GM12801 (cell line): ENCODE data around the gene GAS1.

ENCODE experiments used
- TF ChIP-seq, protein P1 (sequence below): IDR thresholded peaks from one replicate; pipeline ENCODE4 v1.5.1; 2011; ENCODE audit warnings: control low read depth; ENCODE audit not compliant: insufficient read length; ENCODE audit errors: extremely low read depth

The GAS1 gene

DNA sequence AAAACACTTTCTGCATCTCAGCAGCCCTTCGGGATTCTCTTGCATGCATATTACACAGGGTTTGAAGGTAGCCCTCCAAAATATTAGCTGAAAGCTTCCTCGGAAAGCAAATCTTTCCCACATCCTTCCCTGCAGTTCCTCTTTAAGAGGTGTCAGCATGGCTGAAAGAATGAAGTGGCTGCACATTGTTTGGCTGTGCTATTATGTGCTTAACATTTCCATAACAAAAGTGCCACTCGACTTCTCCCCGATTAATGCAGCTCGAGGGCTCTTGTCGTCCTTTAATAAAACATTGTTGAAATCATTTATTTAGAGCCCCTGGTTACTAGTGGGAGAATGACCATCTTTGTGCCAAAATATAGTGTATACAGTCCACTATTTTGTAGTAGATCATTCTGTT is 6.5 kb downstream of the GAS1 start:
- TF ChIP-seq, protein P1, sequence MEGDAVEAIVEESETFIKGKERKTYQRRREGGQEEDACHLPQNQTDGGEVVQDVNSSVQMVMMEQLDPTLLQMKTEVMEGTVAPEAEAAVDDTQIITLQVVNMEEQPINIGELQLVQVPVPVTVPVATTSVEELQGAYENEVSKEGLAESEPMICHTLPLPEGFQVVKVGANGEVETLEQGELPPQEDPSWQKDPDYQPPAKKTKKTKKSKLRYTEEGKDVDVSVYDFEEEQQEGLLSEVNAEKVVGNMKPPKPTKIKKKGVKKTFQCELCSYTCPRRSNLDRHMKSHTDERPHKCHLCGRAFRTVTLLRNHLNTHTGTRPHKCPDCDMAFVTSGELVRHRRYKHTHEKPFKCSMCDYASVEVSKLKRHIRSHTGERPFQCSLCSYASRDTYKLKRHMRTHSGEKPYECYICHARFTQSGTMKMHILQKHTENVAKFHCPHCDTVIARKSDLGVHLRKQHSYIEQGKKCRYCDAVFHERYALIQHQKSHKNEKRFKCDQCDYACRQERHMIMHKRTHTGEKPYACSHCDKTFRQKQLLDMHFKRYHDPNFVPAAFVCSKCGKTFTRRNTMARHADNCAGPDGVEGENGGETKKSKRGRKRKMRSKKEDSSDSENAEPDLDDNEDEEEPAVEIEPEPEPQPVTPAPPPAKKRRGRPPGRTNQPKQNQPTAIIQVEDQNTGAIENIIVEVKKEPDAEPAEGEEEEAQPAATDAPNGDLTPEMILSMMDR: no peak

DNA sequence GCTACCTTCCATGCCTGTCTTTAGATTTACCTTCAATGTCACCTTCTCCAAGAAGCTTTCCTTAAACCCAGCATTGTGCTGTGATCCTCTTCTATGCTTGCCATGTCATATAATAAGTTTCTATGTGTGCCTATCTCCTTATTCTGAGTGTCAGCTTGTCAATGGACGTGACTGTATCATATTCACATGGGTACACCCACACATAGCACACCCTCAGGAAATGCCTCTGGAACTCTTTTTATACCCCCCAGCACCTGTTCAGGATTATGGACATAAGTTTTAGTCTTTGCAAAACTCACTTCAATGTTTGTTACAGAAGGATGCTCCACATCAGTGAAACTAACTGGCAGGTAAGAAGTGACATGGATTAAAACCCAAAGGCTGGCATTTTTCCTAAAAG is 7.4 kb downstream of the GAS1 start:
- TF ChIP-seq, protein P1: no peak

DNA sequence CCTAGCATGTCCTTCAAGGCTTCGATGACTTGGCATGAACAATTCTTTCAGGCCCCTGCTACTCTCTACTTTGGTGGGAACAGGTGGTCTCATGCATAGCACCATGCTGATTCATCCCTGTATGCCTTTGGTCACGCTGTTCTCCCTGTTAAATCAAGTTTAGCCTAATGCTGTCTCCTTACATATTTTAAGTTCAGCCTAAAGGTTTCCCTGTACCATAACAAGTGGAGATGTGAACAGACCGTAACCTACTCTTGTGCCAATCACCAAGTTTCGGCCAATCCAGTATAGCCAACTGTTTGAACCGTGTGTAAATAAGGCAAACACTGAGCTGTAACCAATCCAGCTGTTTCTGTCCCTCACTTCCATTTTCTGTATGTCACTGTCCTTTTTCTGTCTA is 8.0 kb downstream of the GAS1 start:
- TF ChIP-seq, protein P1: no peak

DNA sequence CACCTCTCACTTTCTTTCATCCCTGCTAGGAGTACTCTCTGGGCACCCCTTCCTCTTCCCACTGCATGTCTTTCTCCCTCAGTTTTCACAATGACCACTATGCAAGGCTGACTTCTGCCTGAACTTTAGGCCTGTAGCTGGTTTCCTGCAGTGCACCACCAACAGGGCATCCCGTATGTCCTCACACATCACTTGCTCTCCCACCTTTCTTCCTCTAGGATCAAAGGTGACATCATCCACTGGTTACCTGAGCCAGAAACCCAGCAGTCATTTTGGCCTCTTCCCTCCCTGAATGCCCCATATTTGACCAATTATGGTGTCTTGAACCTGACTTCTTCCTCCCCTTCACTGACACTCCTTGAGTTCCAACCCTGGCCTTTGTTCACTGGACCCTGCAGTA is 8.5 kb downstream of the GAS1 start:
- TF ChIP-seq, protein P1: no peak

DNA sequence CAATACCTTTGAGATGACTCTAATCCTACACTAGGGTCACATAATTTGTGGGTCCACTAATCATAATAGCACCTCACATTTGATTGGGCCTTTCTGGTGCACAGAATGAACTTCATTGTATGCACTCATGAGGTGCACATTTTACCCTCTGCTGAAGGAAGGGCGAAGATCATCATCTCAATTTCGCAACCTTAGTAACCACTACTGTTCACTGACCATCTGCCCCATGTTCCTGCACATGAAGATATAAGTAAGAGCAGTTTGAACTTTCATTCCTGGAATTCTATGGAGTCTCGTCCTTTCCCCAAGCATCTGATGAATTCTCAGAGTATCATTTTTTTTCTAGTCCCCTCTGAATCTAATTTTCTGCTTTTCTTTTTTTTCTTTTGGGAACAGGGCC is 21.2 kb downstream of the GAS1 start:
- TF ChIP-seq, protein P1: no peak

DNA sequence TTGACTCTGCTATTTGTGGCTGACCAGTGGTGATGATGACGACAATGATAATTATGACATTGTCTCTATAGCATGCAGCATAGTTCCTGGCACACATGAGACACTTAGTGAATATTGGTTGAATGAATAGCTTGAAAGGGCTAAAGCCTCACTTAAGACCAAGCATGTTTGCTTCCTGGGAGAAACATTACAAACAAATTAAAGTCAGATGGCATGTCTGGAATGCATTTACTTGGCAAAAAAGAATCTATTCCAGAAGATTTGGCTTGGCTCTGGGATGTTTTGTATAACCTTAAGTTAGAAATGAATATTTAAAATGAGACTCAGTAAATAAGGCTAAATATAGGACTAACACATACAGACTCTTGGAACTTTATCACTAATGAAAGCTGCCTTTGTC is 21.6 kb downstream of the GAS1 start:
- TF ChIP-seq, protein P1: no peak

DNA sequence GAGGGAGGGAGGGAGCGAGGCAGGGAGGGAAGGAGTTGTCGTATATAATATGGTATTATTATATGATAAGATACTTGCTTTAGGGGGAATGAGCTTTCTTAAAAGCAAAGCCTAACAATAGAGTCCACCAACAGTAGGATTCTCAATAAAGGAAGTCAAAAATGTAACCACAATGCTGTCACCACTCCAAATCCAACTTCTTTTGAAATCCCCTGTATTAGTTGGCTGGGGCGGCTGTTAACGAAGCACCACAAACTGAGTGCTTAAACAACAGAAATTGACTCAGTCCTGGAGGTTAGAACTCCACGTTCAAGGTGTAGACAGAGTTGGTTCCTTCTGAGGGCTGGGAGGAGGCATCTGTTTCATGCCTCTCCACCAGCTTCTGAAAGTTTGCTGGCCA is 23.1 kb downstream of the GAS1 start:
- TF ChIP-seq, protein P1: no peak
